Right lobe of liver (tissue), 4 donors: ENCODE data around the gene SLC7A14.

Source experiments
- CTCF ChIP-seq, 4 donors: fragments of 200-600 bp in 3 of 4; fragments of 450-650 bp in 1 of 4; IDR thresholded peaks; one replicate each; pipeline versions ENCODE4 v1.5.1 to v1.8.0; 2016 to 2022; ENCODE audit warnings: antibody characterized with exemption in 4 of 4, mild to moderate bottlenecking in 2 of 4
- POLR2A ChIP-seq: fragments of 450-650 bp; IDR thresholded peaks from one replicate; pipeline ENCODE4 v1.6.1; 2017; ENCODE audit warnings: antibody characterized with exemption, mild to moderate bottlenecking
- donor health status: DM: no; HTN: no; CAD: no.
- donor health status: DM: no; HTN: no; CAD: no.
- donor health status: DM: no; HTN: yes; CAD: no.

DNA sequence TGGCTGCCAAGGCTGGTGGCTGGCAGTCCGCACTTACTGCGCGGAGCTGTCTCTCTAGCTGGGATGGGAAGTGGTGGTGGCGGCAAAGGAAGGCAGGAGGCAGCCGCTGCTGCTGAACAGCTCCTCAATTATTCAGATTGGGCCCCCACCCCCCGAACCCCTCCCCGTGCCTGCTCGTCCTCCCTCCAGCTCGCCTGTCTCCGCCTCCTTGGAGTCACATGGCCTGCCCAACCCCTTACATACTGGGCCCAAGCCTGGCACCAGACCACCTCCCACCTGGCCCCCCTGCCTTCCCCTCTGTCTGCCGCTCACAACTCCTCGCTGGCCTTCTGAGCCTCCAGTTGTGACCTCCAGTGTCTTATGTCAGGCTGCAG, at the start of gene SLC7A14:
- no peak for TF ChIP-seq CTCF (IDR thresholded peaks at IDR 0.05)
- TF ChIP-seq POLR2A, result no peak
